Measurements from ENCODE around the gene KPNA6. TPM values are rescaled to one million over a fixed set of nuclear protein-coding genes. Genes with fewer than 3 reads are reported as not detected.

KPNA6 gene
- total and polyA plus RNA-seq, 7 experiments from 2014 or later: 19.5 to 63.7 (median 48.4) TPM

- POLR2A ChIA-PET: interaction anchor here (0.7 to 5.2 kb wide), 3 partner anchors 10 to 154 kb away, joined by 3 to 49 read pairs (median 5); partner anchors contain the start of genes CCDC28B and MARCKSL1
- peaks cover 31 to 58% (median 52%) of the 10 kb centered on the region in 7 donors for H3K4me1 Mint-ChIP-seq
- H3K9me3 ChIP-seq (ENCODE audit: control insufficient read depth in 2 of 3, low read length in 3 of 3): no peaks in the 10 kb centered on the region
- H3K36me3 Mint-ChIP-seq: peaks cover 7 to 46% (median 17%) of the 10 kb centered on the region in 5 donors
- H3K4me3 Mint-ChIP-seq: peak overlapping the region in 9 of 10 donors; percentile 43 to 92 (median 89)
- intact Hi-C loops (cut with micrococcal nuclease): no loop called here
- no peak overlapping the region for H3K4me3 ChIP-seq (ENCODE audit: low read length)
- no peaks in the 10 kb centered on the region for H3K27me3 Mint-ChIP-seq
- H3K9me3 Mint-ChIP-seq: no peaks in the 10 kb centered on the region
- DNase-seq (no peak), ATAC-seq (no peak)
- peak overlapping the region in 6 of 9 donors; percentile 58 to 92 (median 87) for H3K27ac Mint-ChIP-seq
- CTCF ChIA-PET: no interaction called here
- H3K4me1 ChIP-seq (ENCODE audit: control insufficient read depth in 2 of 2, insufficient read depth in 2 of 2, low read length in 2 of 2): peaks cover 17 to 21% of the 10 kb centered on the region in 2 donors
- H3K27ac ChIP-seq (ENCODE audit: low read depth, low read length): peak overlapping the region; percentile 89
- H3K27me3 ChIP-seq (ENCODE audit: control insufficient read depth in 2 of 2, insufficient read depth in 2 of 2, low read length in 2 of 2): no peaks in the 10 kb centered on the region
- peaks cover 0 to 30% (median 7%) of the 10 kb centered on the region in 3 experiments for H3K36me3 ChIP-seq (ENCODE audit: control insufficient read depth in 2 of 3, insufficient read depth in 3 of 3, low read length in 3 of 3)
These were observed 73.7 kb downstream of the KPNA6 start for GRCh38 chr1:32181563-32181962.

- no peaks in the 10 kb centered on the region for H3K27me3 ChIP-seq (ENCODE audit: control insufficient read depth in 2 of 2, insufficient read depth in 2 of 2, low read length in 2 of 2)
- H3K9me3 ChIP-seq (ENCODE audit: control insufficient read depth in 2 of 3, low read length in 3 of 3): no peaks in the 10 kb centered on the region
- H3K27ac ChIP-seq (ENCODE audit: low read depth, low read length): no peak overlapping the region
- DNase-seq (no peak), ATAC-seq (no peak)
- intact Hi-C loops (cut with micrococcal nuclease): no loop called here
- Mint-ChIP-seq H3K27ac (peak overlapping the region in 3 of 9 donors; percentile 31 to 48 (median 43)), H3K36me3 (peaks cover 8 to 47% (median 19%) of the 10 kb centered on the region in 5 donors), H3K4me3 (peak overlapping the region in 8 of 10 donors; percentile 23 to 92 (median 44)), H3K27me3 (no peaks in the 10 kb centered on the region), H3K9me3 (no peaks in the 10 kb centered on the region), H3K4me1 (peaks cover 33 to 60% (median 54%) of the 10 kb centered on the region in 7 donors)
- POLR2A ChIA-PET: interaction anchor here (0.7 to 5.2 kb wide), 4 partner anchors 10 to 154 kb away, joined by 3 to 49 read pairs (median 4); partner anchors contain the start of genes CCDC28B and MARCKSL1
- peaks cover 17 to 21% of the 10 kb centered on the region in 2 donors for H3K4me1 ChIP-seq (ENCODE audit: control insufficient read depth in 2 of 2, insufficient read depth in 2 of 2, low read length in 2 of 2)
- peaks cover 0 to 34% (median 9%) of the 10 kb centered on the region in 3 experiments for H3K36me3 ChIP-seq (ENCODE audit: control insufficient read depth in 2 of 3, insufficient read depth in 3 of 3, low read length in 3 of 3)
- no peak overlapping the region for H3K4me3 ChIP-seq (ENCODE audit: low read length)
- CTCF ChIA-PET: no interaction called here
These were observed 74.2 kb downstream of the KPNA6 start for GRCh38 chr1:32182060-32182459.

GRCh38 chr1:32184650-32185049 is 76.8 kb downstream of the KPNA6 start:
- DNase-seq: no peak
- ChIA-PET CTCF (no interaction called here), POLR2A (interaction anchor here (1.1 kb wide), 1 partner anchor 21 kb away, joined by 3 read pairs; the partner anchor contains the start of gene IQCC)
- Histone ChIP-seq H3K27ac (ENCODE audit: low read depth, low read length) (no peak overlapping the region), H3K36me3 (ENCODE audit: control insufficient read depth in 2 of 3, insufficient read depth in 3 of 3, low read length in 3 of 3) (peaks cover 15 to 59% (median 19%) of the 10 kb centered on the region in 3 experiments), H3K4me3 (ENCODE audit: low read length) (no peak overlapping the region), H3K9me3 (ENCODE audit: control insufficient read depth in 2 of 3, low read length in 3 of 3) (no peaks in the 10 kb centered on the region), H3K27me3 (ENCODE audit: control insufficient read depth in 2 of 2, insufficient read depth in 2 of 2, low read length in 2 of 2) (no peaks in the 10 kb centered on the region), H3K4me1 (ENCODE audit: control insufficient read depth in 2 of 2, insufficient read depth in 2 of 2, low read length in 2 of 2) (peaks cover 11 to 14% of the 10 kb centered on the region in 2 donors)
- Mint-ChIP-seq H3K36me3 (peaks cover 9 to 56% (median 28%) of the 10 kb centered on the region in 5 donors), H3K27ac (peak overlapping the region in 1 of 9 donors; percentile 2), H3K4me3 (peak overlapping the region in 2 of 10 donors; percentile 53 to 61), H3K9me3 (no peaks in the 10 kb centered on the region), H3K4me1 (peaks cover 33 to 58% (median 51%) of the 10 kb centered on the region in 7 donors), H3K27me3 (no peaks in the 10 kb centered on the region)
- intact Hi-C loops (cut with micrococcal nuclease): no loop called here
- no peak for ATAC-seq

GRCh38 chr1:32186077-32186476 is 78.2 kb downstream of the KPNA6 start:
- H3K9me3 Mint-ChIP-seq: no peaks in the 10 kb centered on the region
- DNase-seq (no peak), ATAC-seq (no peak)
- CTCF ChIA-PET: interaction anchor here (0.5 kb wide), 1 partner anchor 98 kb away, joined by 3 read pairs; no protein-coding TSS in a partner anchor
- peak overlapping the region in 4 of 9 donors; percentile 2 to 77 (median 21) for H3K27ac Mint-ChIP-seq
- no peaks in the 10 kb centered on the region for H3K27me3 Mint-ChIP-seq
- Histone ChIP-seq H3K4me3 (ENCODE audit: low read length) (no peak overlapping the region), H3K27ac (ENCODE audit: low read depth, low read length) (no peak overlapping the region), H3K9me3 (ENCODE audit: control insufficient read depth in 2 of 3, low read length in 3 of 3) (no peaks in the 10 kb centered on the region), H3K4me1 (ENCODE audit: control insufficient read depth in 2 of 2, insufficient read depth in 2 of 2, low read length in 2 of 2) (peaks cover 7% of the 10 kb centered on the region in 2 donors), H3K27me3 (ENCODE audit: control insufficient read depth in 2 of 2, insufficient read depth in 2 of 2, low read length in 2 of 2) (no peaks in the 10 kb centered on the region), H3K36me3 (ENCODE audit: control insufficient read depth in 2 of 3, insufficient read depth in 3 of 3, low read length in 3 of 3) (peaks cover 19 to 72% (median 19%) of the 10 kb centered on the region in 3 experiments)
- H3K4me1 Mint-ChIP-seq: peaks cover 24 to 52% (median 39%) of the 10 kb centered on the region in 7 donors
- H3K4me3 Mint-ChIP-seq: peak overlapping the region in 2 of 10 donors; percentile 8 to 62
- intact Hi-C loops (cut with micrococcal nuclease): no loop called here
- POLR2A ChIA-PET: no interaction called here
- peaks cover 13 to 52% (median 34%) of the 10 kb centered on the region in 5 donors for H3K36me3 Mint-ChIP-seq

GRCh38 chr1:32186491-32186890 is 78.6 kb downstream of the KPNA6 start:
- H3K4me1 Mint-ChIP-seq: peaks cover 20 to 51% (median 35%) of the 10 kb centered on the region in 7 donors
- peaks cover 13 to 50% (median 33%) of the 10 kb centered on the region in 5 donors for H3K36me3 Mint-ChIP-seq
- Histone ChIP-seq H3K36me3 (ENCODE audit: control insufficient read depth in 2 of 3, insufficient read depth in 3 of 3, low read length in 3 of 3) (peaks cover 21 to 72% (median 22%) of the 10 kb centered on the region in 3 experiments), H3K4me3 (ENCODE audit: low read length) (no peak overlapping the region), H3K9me3 (ENCODE audit: control insufficient read depth in 2 of 3, low read length in 3 of 3) (no peaks in the 10 kb centered on the region), H3K27me3 (ENCODE audit: control insufficient read depth in 2 of 2, insufficient read depth in 2 of 2, low read length in 2 of 2) (no peaks in the 10 kb centered on the region), H3K27ac (ENCODE audit: low read depth, low read length) (no peak overlapping the region), H3K4me1 (ENCODE audit: control insufficient read depth in 2 of 2, insufficient read depth in 2 of 2, low read length in 2 of 2) (peaks cover 3% of the 10 kb centered on the region in 2 donors)
- DNase-seq (no peak), ATAC-seq (no peak)
- ChIA-PET CTCF (interaction anchor here (0.5 to 0.7 kb wide), 2 partner anchors 97 to 106 kb away, joined by 3 read pairs; no protein-coding TSS in a partner anchor), POLR2A (interaction anchor here (0.6 kb wide), 1 partner anchor 90 kb away, joined by 3 read pairs; no protein-coding TSS in a partner anchor)
- H3K27ac Mint-ChIP-seq: peak overlapping the region in 3 of 9 donors; percentile 2 to 77 (median 5)
- H3K27me3 Mint-ChIP-seq: no peaks in the 10 kb centered on the region
- intact Hi-C loops (cut with micrococcal nuclease): no loop called here
- no peaks in the 10 kb centered on the region for H3K9me3 Mint-ChIP-seq
- peak overlapping the region in 2 of 10 donors; percentile 8 to 62 for H3K4me3 Mint-ChIP-seq

- no peaks in the 10 kb centered on the region for H3K9me3 ChIP-seq (ENCODE audit: control insufficient read depth in 2 of 3, low read length in 3 of 3)
- ChIA-PET CTCF (interaction anchor here (0.7 kb wide), 1 partner anchor 28 kb away, joined by 5 read pairs; no protein-coding TSS in a partner anchor), POLR2A (interaction anchor here (0.6 kb wide), 1 partner anchor 128 kb away, joined by 3 read pairs; no protein-coding TSS in a partner anchor)
These were observed 80.0 kb downstream of the KPNA6 start for GRCh38 chr1:32187850-32188249.

More at GRCh38 chr1:32187850-32188249, 80.0 kb downstream of the KPNA6 start:
- Mint-ChIP-seq H3K4me1 (peaks cover 18 to 44% (median 24%) of the 10 kb centered on the region in 7 donors), H3K36me3 (peaks cover 20 to 49% (median 42%) of the 10 kb centered on the region in 5 donors), H3K4me3 (no peak overlapping the region), H3K27ac (peak overlapping the region in 1 of 9 donors; percentile 25), H3K27me3 (no peaks in the 10 kb centered on the region), H3K9me3 (no peaks in the 10 kb centered on the region)
- H3K27me3 ChIP-seq (ENCODE audit: control insufficient read depth in 2 of 2, insufficient read depth in 2 of 2, low read length in 2 of 2): no peaks in the 10 kb centered on the region
- no peak for ATAC-seq
- intact Hi-C loops (cut with micrococcal nuclease): no loop called here
- no peaks in the 10 kb centered on the region for H3K4me1 ChIP-seq (ENCODE audit: control insufficient read depth in 2 of 2, insufficient read depth in 2 of 2, low read length in 2 of 2)
- H3K27ac ChIP-seq (ENCODE audit: low read depth, low read length): no peak overlapping the region
- H3K4me3 ChIP-seq (ENCODE audit: low read length): no peak overlapping the region
- no peak for DNase-seq
- peaks cover 28 to 82% (median 29%) of the 10 kb centered on the region in 3 experiments for H3K36me3 ChIP-seq (ENCODE audit: control insufficient read depth in 2 of 3, insufficient read depth in 3 of 3, low read length in 3 of 3)
